ENCODE results near the gene FN1.
"Not testable (repeated sequence)": the region's sequence is repeated elsewhere in the genome, so short reads cannot be mapped to it uniquely, and the experiment has no call there.

The FN1 gene

DNA sequence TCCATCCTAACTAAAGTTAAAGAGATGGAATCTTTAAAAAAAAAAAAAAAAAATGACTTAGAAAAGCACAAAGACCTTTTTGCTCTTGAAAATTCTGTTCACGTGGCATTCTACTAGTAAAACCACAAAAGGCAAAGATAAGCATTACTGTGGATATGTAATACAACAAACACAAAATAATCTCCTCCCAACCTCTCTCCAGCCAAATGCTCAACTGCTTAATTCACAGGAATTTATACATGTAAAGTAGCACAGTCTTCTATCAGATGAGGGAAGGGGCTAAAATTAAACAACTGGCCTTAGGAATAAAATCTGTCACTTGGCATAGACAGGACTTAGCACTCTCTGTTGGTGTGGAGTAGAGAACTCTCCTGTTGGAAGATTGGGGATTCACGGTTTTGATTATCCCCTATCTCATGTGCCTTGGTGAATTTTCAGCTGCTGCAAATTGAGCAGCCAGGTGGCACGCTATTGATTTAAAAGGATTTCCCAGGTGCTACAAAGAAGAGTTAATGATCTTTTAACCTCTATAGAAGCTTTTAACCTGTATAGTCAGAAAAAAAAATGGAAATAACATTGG is 66.6 kb downstream of the FN1 start:
- no peak for DNase-seq (ENCODE audit: low read depth in 2 of 2, low spot score in 1 of 2)

GRCh38 chr2:215368493-215368809 is 67.4 kb downstream of the FN1 start:
- no peak for DNase-seq (ENCODE audit: low read depth in 2 of 2, low spot score in 1 of 2)

DNA sequence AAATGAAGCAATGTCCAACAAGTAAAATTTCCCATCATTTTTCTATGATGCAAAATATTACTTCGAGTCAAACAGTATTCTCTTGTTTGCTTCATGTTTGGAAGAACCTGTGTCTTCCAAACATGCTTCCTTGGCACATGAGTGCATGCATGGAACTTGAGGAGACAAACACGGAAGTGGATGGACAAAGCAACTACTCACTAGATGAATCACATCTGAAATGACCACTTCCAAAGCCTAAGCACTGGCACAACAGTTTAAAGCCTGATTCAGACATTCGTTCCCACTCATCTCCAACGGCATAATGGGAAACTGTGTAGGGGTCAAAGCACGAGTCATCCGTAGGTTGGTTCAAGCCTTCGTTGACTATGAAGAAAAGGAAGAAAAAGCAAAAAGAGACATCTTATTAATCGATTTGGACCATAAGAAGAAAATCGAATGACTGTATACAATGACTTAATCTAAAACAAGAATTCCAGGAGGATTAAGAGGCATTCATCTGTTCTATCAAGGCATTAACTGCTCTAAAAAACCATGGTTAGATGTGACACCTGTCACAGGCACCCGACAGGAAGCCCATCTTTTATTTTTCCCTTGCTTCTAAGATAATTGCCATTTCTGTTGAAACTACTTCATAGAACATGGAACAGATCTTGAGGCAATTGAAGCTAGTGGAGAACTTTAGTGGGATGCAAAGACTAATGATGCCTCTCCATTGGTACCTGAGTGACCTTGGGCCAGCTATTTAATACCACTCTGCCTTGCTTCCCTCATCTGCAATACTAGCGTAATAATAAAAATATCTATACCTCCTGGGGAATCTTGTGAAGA is 68.0 kb downstream of the FN1 start:
- DNase-seq (ENCODE audit: low read depth in 2 of 2, low spot score in 1 of 2), result no peak

DNA sequence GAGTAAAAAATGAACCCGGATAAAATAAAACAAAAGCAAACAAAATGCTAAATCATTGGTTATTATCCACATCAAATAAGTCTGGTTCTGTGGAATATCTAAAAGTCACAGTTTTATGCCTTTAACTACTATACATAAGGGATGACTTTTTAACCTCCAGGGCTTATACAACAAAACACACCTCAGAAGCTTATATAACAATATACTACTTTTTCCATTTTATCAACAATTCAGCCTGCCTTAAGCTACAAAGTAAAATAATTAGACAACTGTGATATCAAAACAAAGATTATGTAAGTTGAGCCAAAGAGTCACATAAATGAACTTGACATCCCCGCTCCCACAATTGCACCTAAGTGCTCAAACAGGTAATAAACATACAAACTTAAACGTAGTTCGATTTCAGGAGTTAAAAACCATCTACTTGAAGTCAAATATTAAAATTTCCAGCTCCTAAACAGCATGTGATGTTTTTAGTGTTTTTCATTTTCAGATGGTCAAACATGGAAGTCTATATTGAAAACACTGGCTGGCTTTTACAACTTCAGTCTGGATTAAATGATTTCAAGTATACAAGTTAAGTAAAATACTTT is 69.3 kb downstream of the FN1 start:
- DNase-seq (ENCODE audit: low read depth in 2 of 2, low spot score in 1 of 2), result no peak

GRCh38 chr2:215365184-215365658 is 70.6 kb downstream of the FN1 start:
- DNase-seq (ENCODE audit: low read depth in 2 of 2, low spot score in 1 of 2), result no peak

GRCh38 chr2:215364157-215365155 is 71.4 kb downstream of the FN1 start:
- no peak for DNase-seq (ENCODE audit: low read depth in 2 of 2, low spot score in 1 of 2)

DNA sequence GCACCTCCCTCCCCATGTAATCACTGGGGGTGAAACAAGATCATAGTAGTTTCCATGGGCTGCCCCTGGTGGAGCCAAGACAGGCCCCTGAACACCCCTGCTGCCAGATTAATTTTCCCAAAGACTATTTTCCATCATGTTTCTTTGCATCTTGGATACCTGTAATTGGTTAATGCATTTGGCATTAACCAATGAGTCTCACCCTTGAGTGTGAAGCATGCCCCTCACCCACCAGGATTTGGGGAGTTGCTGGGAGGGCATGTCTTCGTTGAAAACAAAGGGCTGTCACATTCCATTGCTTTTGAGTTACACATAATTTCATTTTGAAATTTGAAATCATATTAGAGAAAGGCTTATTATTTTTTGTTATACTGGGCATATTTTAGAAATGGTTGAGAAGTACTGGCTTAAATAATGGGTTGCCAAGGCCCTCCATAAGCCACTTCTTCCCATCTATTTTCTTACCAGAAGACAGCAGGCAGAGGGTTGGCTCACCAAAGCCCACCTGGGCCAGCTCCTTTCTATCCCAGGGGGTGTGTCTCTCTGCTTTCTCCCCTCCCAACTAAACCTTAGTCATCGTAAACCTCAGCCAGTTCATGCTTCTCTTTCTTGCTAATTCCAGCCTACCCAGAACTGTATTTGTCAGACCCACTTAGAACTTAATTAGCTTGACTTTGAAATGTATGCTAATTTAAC is 72.3 kb downstream of the FN1 start:
- DNase-seq (ENCODE audit: low read depth in 2 of 2, low spot score in 1 of 2), result no peak

GRCh38 chr2:215363039-215363438 is 72.8 kb downstream of the FN1 start:
- no peak for DNase-seq (ENCODE audit: low read depth in 2 of 2, low spot score in 1 of 2)

DNA sequence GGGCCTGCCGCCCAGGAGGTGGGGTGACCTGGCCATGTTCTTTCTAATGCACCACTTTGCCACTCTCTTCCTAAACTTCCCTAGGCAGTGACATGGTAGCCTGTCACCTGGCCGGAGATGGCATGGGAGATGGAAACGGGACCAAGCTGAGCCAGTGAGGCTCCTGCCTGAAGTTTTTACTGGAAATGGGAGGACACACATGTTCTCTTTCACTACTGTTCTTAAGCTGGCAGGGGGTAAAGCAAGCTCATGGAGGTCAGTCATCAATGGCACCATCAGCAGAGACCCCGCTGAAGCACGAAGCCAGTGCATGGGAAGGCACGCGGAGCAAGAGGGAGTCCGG is 73.3 kb downstream of the FN1 start:
- no peak for DNase-seq (ENCODE audit: low read depth in 2 of 2, low spot score in 1 of 2)

DNA sequence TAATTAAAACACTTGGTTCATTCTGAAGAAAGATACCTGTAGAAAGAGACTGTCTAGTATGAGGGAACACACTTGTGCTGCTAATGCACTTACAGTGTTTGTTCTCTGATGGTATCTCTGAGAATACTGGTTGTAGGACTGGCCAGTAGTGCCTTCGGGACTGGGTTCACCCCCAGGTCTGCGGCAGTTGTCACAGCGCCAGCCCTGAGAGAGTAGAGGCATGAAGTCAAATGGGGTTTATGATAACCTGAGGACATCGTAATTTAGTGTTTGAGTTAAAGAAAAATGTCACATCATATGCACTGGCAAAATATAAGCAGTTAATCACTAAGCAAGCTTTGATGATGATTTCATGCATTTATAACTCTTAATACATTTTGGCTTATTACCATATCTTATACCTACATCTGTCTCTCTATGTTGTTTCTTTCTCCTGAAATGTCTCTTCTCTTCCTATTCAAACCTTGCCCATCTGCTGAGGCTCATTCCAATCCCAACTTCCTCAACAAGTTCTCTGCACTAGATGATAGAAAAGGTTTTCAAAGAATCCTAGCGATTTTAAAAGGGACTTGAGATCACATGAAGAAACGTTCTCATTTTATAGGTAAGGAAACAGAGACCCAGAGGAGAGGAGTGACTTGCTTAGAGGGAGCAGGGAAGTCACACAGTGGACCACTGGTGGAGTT is 73.8 kb downstream of the FN1 start:
- no peak for DNase-seq (ENCODE audit: low read depth in 2 of 2, low spot score in 1 of 2)

DNA sequence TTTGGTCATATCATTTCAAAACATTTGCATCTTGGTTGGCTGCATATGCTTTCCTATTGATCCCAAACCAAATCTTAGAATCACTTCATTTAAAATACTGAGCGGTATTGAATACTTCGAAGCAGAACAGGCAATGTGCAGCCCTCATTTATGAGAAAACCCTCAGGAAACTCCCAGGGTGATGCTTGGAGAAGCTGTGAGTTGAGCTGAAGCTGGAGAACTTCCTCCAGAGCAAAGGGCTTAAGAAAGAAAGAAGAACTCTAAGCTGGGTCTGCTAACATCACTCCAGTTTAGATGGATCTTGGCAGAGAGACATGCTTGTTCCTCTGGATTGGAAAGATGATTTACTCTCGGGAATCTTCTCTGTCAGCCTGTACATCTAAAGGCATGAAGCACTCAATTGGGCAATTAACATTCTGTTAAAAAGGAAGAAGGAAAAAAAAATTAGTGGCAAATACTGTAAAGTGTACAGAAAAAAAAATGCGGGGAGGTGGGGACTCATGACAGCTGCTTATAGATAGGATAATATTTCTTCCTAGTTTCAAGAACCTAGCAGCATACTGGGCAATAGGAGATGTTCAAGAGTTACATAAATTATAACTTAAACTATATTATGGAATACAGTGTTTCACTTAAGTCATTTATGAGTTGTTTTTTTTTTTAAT is 74.5 kb downstream of the FN1 start:
- no peak for DNase-seq (ENCODE audit: low read depth in 2 of 2, low spot score in 1 of 2)

GRCh38 chr2:215360596-215360995 is 75.3 kb downstream of the FN1 start:
- DNase-seq (ENCODE audit: low read depth in 2 of 2, low spot score in 1 of 2), result no peak

DNA sequence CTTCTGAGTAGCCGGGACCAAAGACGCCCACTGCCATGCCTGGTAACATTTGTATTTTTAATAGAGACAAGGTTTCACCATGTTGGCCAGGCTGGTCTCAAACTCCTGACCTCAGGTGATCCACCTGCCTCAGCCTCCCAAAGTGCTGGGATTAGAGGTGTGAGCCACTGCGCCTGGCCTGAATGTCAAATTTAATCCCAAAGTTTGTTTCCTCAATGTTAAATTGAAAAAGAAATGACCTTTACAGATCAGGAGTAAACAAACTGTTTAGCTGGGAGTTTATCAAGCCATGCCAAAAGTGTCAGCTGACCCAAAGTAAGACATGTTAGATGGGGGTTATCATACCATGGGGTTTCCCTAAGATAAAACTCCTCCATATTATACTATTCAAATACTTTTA is 75.8 kb downstream of the FN1 start:
- not testable (repeated sequence) for DNase-seq (ENCODE audit: low read depth in 2 of 2, low spot score in 1 of 2)

DNA sequence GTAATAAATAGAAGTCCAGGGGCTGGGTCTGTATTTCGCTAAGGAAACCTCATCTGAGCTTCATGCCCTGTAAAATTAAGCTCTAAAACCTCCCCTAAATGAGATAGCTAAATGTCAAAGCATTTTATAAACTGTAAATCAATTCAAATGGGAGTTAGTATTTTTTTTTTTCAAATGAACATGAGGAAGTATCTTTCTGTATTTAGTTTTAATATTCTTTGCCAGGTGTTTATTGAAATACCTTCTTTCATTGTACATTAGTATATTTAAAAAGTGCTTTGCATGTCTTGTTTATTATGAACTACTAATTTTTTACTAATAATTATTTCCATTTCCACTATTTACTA is 76.3 kb downstream of the FN1 start:
- DNase-seq (ENCODE audit: low read depth in 2 of 2, low spot score in 1 of 2), result no peak

DNA sequence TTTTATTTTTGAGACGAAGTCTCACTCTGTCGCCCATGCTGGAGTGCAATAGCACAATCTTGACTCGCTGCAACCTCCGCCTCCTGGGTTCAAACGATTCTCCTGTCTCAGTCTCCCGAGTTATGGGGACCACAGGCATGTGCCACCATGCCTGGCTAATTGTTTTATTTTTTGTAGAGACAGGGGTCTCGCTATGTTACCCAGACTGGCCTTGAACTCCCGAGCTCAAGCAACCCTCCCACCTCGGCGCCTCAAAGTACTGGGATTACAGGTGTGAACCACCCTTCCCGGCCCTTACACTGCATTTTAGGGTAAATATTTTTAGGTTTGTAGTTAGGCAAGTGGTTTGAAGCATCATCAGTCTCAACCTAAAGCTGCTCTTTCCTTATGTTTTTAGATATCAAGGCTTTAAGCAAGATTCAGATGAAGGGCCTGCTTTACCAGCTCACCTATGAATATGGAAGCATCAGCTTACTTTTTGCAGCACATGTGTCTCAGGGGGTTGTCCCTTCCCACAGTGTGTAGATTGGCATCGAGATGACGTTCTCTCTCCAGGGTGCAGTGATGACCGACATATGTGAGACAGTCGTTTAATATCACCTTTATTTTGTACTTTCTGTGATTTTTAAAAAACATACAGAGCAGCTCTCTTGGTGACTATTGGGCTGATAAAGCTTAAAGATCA is 76.8 kb downstream of the FN1 start:
- DNase-seq (ENCODE audit: low read depth in 2 of 2, low spot score in 1 of 2), result no peak

DNA sequence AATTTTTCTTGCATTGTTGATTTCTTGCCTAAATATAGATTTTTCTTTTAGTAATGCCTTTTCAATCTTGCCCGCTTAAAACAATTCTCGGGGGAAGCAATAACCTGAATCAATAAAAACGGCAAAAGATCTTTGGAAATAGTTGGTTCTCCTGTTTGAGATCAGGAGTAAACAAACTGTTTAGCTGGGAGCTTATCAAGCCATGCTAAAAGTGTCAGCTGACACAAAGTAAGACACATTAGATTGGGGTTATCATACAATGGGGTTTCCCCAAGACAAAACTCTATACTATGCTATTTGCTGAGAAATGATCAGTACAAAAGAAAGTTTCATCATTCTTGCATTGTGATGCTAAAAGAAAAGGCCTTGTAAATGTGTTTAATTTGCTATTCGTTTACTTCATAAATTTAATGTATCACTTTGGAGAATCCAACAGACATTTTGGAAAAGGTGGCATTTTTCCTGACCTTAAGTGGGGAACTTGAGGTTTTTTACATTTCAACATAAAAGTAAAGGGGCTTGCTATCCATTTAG is 77.5 kb downstream of the FN1 start:
- DNase-seq (ENCODE audit: low read depth in 2 of 2, low spot score in 1 of 2), result no peak

DNA sequence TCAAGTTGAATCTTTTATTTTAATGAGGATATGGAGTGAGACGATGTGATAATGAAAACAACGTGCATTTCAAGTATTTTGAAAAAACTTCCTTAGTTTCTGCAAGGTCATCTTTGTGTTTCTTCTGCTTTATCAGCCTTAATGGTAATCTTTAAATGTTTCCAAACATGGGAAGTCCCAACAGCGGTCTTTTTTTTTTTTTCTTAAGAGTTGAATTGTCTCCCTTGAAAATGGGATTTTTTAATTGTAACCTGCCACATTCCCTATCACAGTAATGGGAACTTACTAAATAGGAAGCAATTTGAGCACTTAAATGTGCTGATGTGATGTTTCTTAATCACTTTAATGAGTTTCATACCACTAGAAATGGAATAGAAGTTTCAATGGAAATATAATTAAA is 78.2 kb downstream of the FN1 start:
- DNase-seq (ENCODE audit: low read depth in 2 of 2, low spot score in 1 of 2), result no peak

DNA sequence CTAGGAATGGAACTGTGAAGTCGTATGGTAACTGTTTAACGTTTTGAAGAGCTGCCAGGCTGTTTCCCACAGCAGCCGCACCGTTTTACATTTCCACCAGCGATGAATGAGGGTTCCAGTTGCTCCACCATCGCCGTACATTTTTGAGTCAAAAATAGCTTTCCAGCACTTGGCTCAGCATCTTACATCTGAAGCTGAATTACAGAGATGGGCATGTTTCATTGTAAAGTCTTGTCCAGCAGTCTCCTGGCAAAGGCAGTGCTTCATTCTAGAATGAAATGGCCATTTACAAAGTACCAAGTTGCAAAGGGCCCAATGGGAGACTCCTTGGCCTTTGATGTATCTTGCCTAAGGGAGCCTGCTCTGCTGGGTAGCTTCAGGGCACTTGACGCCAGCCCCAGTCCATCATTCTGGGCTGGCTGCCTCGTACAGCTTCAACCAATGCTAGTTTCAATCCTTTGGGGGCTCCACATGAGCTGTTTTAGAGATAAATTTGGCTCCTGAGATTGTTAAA is 78.9 kb downstream of the FN1 start:
- DNase-seq (ENCODE audit: low read depth in 2 of 2, low spot score in 1 of 2), result no peak
